Endothelial cell of umbilical vein (primary cell): ENCODE measurements around the gene SUGCT. TPM values are rescaled to one million over a fixed set of nuclear protein-coding genes. Genes with fewer than 3 reads are reported as not detected.

Experiments used
- BruUV-seq: library from RNA; stranded (reverse); fragments of 400-500 nt; replicated peaks from 2 replicates; lab custom pipeline; 2021; lab: Mats Ljungman, UMichigan
- CTCF ChIA-PET: fragments of 300-600, 350-600 bp; sonication (Branson Sonifier 250); formaldehyde crosslinking; loops from one replicate; lab custom pipeline; 2021; ENCODE audit warnings: antibody characterized with exemption, inconsistent platforms; lab: Charles Lee
- POLR2A ChIA-PET: fragments of 300-600, 350-600 bp; sonication (Branson Sonifier 250); formaldehyde crosslinking; loops from one replicate; lab custom pipeline; 2021; ENCODE audit warnings: antibody characterized with exemption, inconsistent platforms; lab: Charles Lee
- DNase-seq: peaks from one replicate; pipeline ENCODE4 v3.0.0-alpha.2; 2011; ENCODE audit warnings: low read depth, low spot score
- FAIRE-seq: peaks from 2 replicates; lab custom pipeline; 2011; peaks lifted over from hg19 to GRCh38; lab: Jason Lieb, UNC
- H2AFZ ChIP-seq: 2 replicates; pipeline ENCODE4 v1.6.0; 2012; ENCODE audit warnings: low read depth, low read length, control low read depth, inconsistent platforms
- H3K27ac ChIP-seq: 2 replicates; pipeline ENCODE4 v1.5.1; 2011; ENCODE audit warnings: low read depth, mild to moderate bottlenecking, control low read depth, low read length, moderate library complexity; ENCODE audit not compliant: insufficient read depth
- H3K27me3 ChIP-seq, 2 experiments: 2 replicates each; pipeline versions ENCODE4 v1.6.0 to v1.6.1; 2011; ENCODE audit warnings: low read length in 2 of 2, mixed read lengths in 1 of 2; ENCODE audit not compliant: control insufficient read depth in 2 of 2, insufficient read depth in 2 of 2
- H3K36me3 ChIP-seq, 2 experiments: 2 replicates in 1 of 2; 3 replicates in 1 of 2; pipeline ENCODE4 v1.5.1; 2011; ENCODE audit warnings: low read length in 2 of 2, mild to moderate bottlenecking in 1 of 2, moderate library complexity in 1 of 2; ENCODE audit not compliant: control insufficient read depth in 2 of 2, insufficient read depth in 2 of 2; ENCODE audit errors: extremely low read depth in 1 of 2
- H3K4me1 ChIP-seq: 3 replicates; pipeline ENCODE4 v1.5.1; 2011; ENCODE audit warnings: mild to moderate bottlenecking, low read length; ENCODE audit not compliant: control insufficient read depth, insufficient read depth; ENCODE audit errors: extremely low read depth
- H3K4me2 ChIP-seq: 2 replicates; pipeline ENCODE4 v1.6.1; 2011; ENCODE audit warnings: low read length, control low read depth, mixed read lengths; ENCODE audit not compliant: insufficient read depth
- H3K4me3 ChIP-seq, 3 experiments: fragments of 200-600 bp in 1 of 3; sonication (generic), shearing (Covaris generic) in 1 of 3; replicated peaks in 1 of 3; 2 replicates each; pipeline ENCODE4 v1.5.1; 2011 to 2016; ENCODE audit warnings: control low read depth in 3 of 3, low read length in 3 of 3, mild to moderate bottlenecking in 2 of 3, inconsistent platforms in 1 of 3, low read depth in 1 of 3, moderate library complexity in 1 of 3; ENCODE audit not compliant: insufficient read depth in 1 of 3
- H3K79me2 ChIP-seq: 2 replicates; pipeline ENCODE4 v1.6.0; 2012; ENCODE audit warnings: low read length, inconsistent platforms; ENCODE audit not compliant: control insufficient read depth, insufficient read depth
- H3K9ac ChIP-seq: replicated peaks from 2 replicates; pipeline ENCODE3; 2011; ENCODE audit warnings: low read length, control low read depth; ENCODE audit not compliant: insufficient read depth; ENCODE audit errors: extremely low read depth
- H3K9me1 ChIP-seq: replicated peaks from 3 replicates; pipeline ENCODE4 v1.6.0; 2011; ENCODE audit warnings: mild to moderate bottlenecking, low read length; ENCODE audit not compliant: control insufficient read depth, insufficient read depth; ENCODE audit errors: extremely low read depth
- H3K9me3 ChIP-seq: replicated peaks from 2 replicates; pipeline ENCODE4 v1.5.1; 2012; ENCODE audit warnings: low read length, inconsistent platforms; ENCODE audit not compliant: control insufficient read depth, insufficient read depth
- H4K20me1 ChIP-seq: replicated peaks from 2 replicates; pipeline ENCODE3; 2011; ENCODE audit warnings: mild to moderate bottlenecking, low read length; ENCODE audit not compliant: control insufficient read depth, insufficient read depth; ENCODE audit errors: extremely low read depth
- EZH2 ChIP-seq: IDR thresholded peaks from 2 replicates; pipeline ENCODE4 v1.6.1; 2012; ENCODE audit warnings: borderline replicate concordance, low read depth, mild to moderate bottlenecking, moderate library complexity, low read length, inconsistent platforms; ENCODE audit not compliant: severe bottlenecking
- FOS ChIP-seq: IDR thresholded peaks from 2 replicates; pipeline ENCODE4 v1.6.1; 2011; ENCODE audit warnings: mild to moderate bottlenecking, low read length, moderate library complexity, borderline replicate concordance; ENCODE audit not compliant: insufficient read depth
- GATA2 ChIP-seq: IDR thresholded peaks from 2 replicates; pipeline ENCODE4 v1.7.0; 2011; ENCODE audit warnings: low read depth, mild to moderate bottlenecking, moderate library complexity, mixed read lengths, low read length; ENCODE audit not compliant: insufficient read length, insufficient read depth
- JUN ChIP-seq: IDR thresholded peaks from 2 replicates; pipeline ENCODE4 v1.6.1; 2011; ENCODE audit warnings: borderline replicate concordance, low read depth; ENCODE audit not compliant: insufficient read length, insufficient read depth
- MAX ChIP-seq: IDR thresholded peaks from 2 replicates; pipeline ENCODE4 v1.6.1; 2011; ENCODE audit not compliant: insufficient read depth, insufficient read length
- MYC ChIP-seq: IDR thresholded peaks from one replicate; pipeline ENCODE4 v1.6.1; 2011; ENCODE audit warnings: mild to moderate bottlenecking, low read depth, low read length
- POLR2A ChIP-seq: IDR thresholded peaks from 2 replicates; pipeline ENCODE4 v1.6.1; 2012; ENCODE audit warnings: low read depth, mild to moderate bottlenecking, control low read depth, low read length
- POLR2AphosphoS5 ChIP-seq: IDR thresholded peaks from 2 replicates; pipeline ENCODE4 v1.6.1; 2012; ENCODE audit warnings: low read depth, mild to moderate bottlenecking, control low read depth, low read length, moderate library complexity; ENCODE audit not compliant: insufficient read depth
- dilution Hi-C: fragments of 300-500 bp; cut with MboI; formaldehyde crosslinking; loops from one replicate; pipeline ENCODE4 v1.15.0; 2019; ENCODE audit warnings: low sequenced_read_pairs; ENCODE audit not compliant: extremely low pct_ligation_motif_present
- intact Hi-C: fragments of 100-400 bp; cut with micrococcal nuclease; formaldehyde crosslinking; loops from one replicate; pipeline ENCODE4 v1.10.0; 2022
- polyA plus RNA-seq, 4 experiments: library from polyadenylated mRNA; depleted of rRNA in 3 of 4; stranded (reverse) in 3 of 4; unstranded in 1 of 4; fragments of >200 nt; gene quantifications; 2 replicates each; pipeline versions ENCODE4 v1.2.1 to v1.2.3, GENCODE V29; 2011 to 2012; ENCODE audit warnings: missing spikeins in 1 of 4
- total RNA-seq: library from RNA; stranded (reverse); gene quantifications from 2 replicates; pipeline ENCODE4 v1.2.3, GENCODE V29; 2021
- TF ChIP-seq, protein P1 (sequence below), 2 donors: IDR thresholded peaks; 1 replicate in 1 of 2; 2 replicates in 1 of 2; pipeline ENCODE4 v1.5.1; 2011; ENCODE audit warnings: low read length in 2 of 2, mild to moderate bottlenecking in 2 of 2, moderate library complexity in 2 of 2, control low read depth in 1 of 2, inconsistent platforms in 1 of 2, low read depth in 1 of 2; ENCODE audit not compliant: insufficient read depth in 1 of 2; ENCODE audit errors: extremely low read depth in 1 of 2

Gene SUGCT
- total and polyA plus RNA-seq, 2 donors (not counting 3 experiments of a cell fraction or from before 2014, with no cell fraction given), result 1.2 to 1.4 TPM

DNA sequence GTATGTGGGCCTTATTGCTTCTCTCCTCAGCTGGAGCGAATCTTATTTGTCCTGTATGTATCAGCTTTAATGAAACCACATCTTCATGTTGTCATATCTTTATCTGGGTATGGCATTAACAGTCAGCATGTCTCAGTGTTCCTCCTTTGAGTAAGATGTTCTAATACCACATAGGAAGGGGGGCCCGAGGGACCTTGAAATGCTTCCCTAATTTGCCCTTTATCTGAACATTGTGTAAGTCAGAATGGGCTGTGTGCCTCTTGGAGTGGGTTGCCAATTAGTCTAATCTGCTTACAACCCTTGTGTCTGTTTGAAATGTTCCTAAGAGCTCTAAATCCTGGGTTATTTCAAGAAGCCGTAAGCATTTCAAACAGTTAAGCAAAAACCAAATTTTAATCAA, 623.8 kb downstream of the SUGCT start:
- Histone ChIP-seq H3K9me1 (no peaks in the 10 kb centered on the region), H3K36me3 (no peaks in the 10 kb centered on the region), H3K79me2 (no peaks in the 10 kb centered on the region), H3K4me1 (no peaks in the 10 kb centered on the region), H3K27me3 (no peaks in the 10 kb centered on the region), H3K27ac (no peak overlapping the region), H3K4me3 (no peak overlapping the region), H4K20me1 (no peaks in the 10 kb centered on the region), H3K9ac (no peak overlapping the region), H3K9me3 (no peaks in the 10 kb centered on the region), H3K4me2 (no peak overlapping the region), H2AFZ (no peak overlapping the region)
- FAIRE-seq, result no peak
- intact Hi-C loops, result no loop called here
- no TSS peak for BruUV-seq
- TF ChIP-seq, protein P1, sequence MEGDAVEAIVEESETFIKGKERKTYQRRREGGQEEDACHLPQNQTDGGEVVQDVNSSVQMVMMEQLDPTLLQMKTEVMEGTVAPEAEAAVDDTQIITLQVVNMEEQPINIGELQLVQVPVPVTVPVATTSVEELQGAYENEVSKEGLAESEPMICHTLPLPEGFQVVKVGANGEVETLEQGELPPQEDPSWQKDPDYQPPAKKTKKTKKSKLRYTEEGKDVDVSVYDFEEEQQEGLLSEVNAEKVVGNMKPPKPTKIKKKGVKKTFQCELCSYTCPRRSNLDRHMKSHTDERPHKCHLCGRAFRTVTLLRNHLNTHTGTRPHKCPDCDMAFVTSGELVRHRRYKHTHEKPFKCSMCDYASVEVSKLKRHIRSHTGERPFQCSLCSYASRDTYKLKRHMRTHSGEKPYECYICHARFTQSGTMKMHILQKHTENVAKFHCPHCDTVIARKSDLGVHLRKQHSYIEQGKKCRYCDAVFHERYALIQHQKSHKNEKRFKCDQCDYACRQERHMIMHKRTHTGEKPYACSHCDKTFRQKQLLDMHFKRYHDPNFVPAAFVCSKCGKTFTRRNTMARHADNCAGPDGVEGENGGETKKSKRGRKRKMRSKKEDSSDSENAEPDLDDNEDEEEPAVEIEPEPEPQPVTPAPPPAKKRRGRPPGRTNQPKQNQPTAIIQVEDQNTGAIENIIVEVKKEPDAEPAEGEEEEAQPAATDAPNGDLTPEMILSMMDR (IDR thresholded peaks at IDR 0.05; ENCODE audit: extremely low read depth in 1 of 2, insufficient read depth in 1 of 2, low read depth in 1 of 2, low read length in 2 of 2), result no peak
- TF ChIP-seq POLR2AphosphoS5, result no peak
- TF ChIP-seq MYC, result no peak
- no peak for TF ChIP-seq EZH2
- no peak for TF ChIP-seq FOS
- no peak for TF ChIP-seq GATA2
- no peak for TF ChIP-seq JUN
- TF ChIP-seq MAX, result no peak
- TF ChIP-seq POLR2A, result no peak
- CTCF ChIA-PET, result interaction anchor here (1.0 kb wide), 1 partner anchor 11 kb away, joined by 3 read pairs; no protein-coding TSS in a partner anchor
- DNase-seq, result no peak
- dilution Hi-C loops, result no loop called here
- POLR2A ChIA-PET, result no interaction called here
